ENCODE measurements around the gene CDS1.
"Not testable (repeated sequence)": the region's sequence is repeated elsewhere in the genome, so short reads cannot be mapped to it uniquely, and the experiment has no call there.

Gene CDS1

GRCh38 chr4:84677995-84678394, 95.1 kb downstream of the CDS1 start:
- no peak for DNase-seq (ENCODE audit: extremely low spot score)
- TF ChIP-seq, protein P1, sequence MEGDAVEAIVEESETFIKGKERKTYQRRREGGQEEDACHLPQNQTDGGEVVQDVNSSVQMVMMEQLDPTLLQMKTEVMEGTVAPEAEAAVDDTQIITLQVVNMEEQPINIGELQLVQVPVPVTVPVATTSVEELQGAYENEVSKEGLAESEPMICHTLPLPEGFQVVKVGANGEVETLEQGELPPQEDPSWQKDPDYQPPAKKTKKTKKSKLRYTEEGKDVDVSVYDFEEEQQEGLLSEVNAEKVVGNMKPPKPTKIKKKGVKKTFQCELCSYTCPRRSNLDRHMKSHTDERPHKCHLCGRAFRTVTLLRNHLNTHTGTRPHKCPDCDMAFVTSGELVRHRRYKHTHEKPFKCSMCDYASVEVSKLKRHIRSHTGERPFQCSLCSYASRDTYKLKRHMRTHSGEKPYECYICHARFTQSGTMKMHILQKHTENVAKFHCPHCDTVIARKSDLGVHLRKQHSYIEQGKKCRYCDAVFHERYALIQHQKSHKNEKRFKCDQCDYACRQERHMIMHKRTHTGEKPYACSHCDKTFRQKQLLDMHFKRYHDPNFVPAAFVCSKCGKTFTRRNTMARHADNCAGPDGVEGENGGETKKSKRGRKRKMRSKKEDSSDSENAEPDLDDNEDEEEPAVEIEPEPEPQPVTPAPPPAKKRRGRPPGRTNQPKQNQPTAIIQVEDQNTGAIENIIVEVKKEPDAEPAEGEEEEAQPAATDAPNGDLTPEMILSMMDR (IDR thresholded peaks at IDR 0.05; ENCODE audit: control extremely low read depth, extremely low read depth, low read depth, missing control alignments), result no peak
- POLR2A ChIA-PET, result no interaction called here
- CTCF ChIA-PET, result interaction anchor here (1.3 kb wide), 1 partner anchor 9 kb away, joined by 4 read pairs; no protein-coding TSS in a partner anchor

DNA sequence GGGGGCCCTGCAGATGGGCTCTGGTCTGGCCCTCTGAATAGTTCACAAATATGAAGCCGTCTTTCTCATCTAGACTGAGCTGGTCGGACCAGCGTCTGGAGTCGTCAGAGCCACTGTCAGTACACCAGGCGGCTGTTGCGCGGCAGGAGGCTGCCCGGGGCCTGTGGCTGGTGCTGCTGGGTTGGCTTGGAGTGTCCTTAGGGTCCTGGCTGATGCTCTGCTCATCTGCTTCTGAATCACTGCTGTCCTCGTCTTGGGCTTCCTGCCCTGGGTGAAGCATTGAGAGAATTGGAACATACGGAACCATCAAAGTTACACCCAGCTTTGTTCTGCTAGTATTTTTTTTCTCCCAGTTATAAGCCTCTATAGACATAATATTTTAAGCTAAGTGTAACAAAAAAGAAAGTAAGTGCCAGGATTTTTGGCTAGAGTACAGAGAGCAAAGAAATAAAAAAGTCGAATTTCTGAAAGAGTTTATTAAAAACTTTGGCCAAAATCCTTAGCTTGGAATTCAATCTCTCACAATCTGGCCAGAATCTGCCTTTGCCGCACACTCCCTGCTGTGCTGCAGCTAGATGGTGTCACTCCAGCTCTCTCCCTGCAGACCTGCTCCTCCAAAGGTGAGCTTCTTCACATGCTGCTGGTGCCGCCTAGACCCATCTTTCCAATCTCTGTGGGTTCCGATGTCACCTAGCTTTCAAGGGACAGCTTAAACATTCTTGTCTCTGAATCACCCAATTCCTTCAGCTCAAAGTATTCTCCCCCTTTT, 96.2 kb downstream of the CDS1 start:
- TF ChIP-seq, protein P1 (IDR thresholded peaks at IDR 0.05; ENCODE audit: control extremely low read depth, extremely low read depth, low read depth, missing control alignments), result no peak
- POLR2A ChIA-PET, result no interaction called here
- CTCF ChIA-PET, result interaction anchor here (1.3 kb wide), 2 partner anchors 10 to 25 kb away, joined by 4 to 5 read pairs; no protein-coding TSS in a partner anchor
- DNase-seq (ENCODE audit: extremely low spot score), result no peak

GRCh38 chr4:84680956-84681355, 98.0 kb downstream of the CDS1 start:
- ChIA-PET POLR2A (no interaction called here), CTCF (interaction anchor here (1.4 kb wide), 1 partner anchor 12 kb away, joined by 3 read pairs; no protein-coding TSS in a partner anchor)

DNA sequence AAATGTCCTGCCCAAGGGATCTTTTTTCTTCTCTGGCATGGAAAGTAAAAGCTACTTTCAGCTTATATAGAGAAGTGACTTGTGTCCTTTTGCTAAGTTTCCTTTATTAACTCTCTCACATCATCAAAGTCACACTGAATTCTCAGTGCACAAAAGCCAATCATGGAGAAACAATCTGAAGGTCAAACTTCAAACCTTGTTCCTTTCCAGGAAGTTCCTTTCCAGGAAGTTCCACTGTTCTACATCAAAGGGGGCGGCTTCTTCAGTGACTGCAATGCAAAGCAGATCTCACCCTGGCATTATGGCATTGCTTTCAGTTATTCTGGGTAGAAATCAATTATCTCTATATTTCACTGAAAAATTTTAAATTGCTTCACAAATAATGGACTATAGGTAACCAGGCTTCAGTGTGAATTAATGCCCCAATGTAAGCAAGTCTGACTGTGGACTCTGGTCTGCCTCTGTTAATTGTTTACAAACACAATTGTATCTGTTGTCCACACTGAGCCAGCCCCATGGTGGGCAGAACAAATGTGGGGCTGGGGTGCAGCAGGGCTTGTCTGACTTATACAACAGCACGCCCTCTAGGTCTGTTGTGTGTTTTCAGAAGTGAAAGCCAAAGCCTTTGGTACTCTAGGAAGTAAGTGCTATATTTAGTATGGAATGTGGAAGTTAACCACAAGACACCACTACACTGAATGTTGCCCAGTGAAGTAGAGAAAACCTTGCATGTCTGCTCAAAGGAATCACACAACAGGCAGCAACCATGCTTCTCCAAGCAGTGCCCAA, 98.8 kb downstream of the CDS1 start:
- no peak for DNase-seq (ENCODE audit: extremely low spot score)
- CTCF ChIA-PET, result no interaction called here
- TF ChIP-seq, protein P1 (IDR thresholded peaks at IDR 0.05; ENCODE audit: control extremely low read depth, extremely low read depth, low read depth, missing control alignments), result no peak
- POLR2A ChIA-PET, result no interaction called here

More at GRCh38 chr4:84680956-84681355, 98.0 kb downstream of the CDS1 start:
- DNase-seq (ENCODE audit: extremely low spot score), result no peak
- TF ChIP-seq, protein P1 (IDR thresholded peaks at IDR 0.05; ENCODE audit: control extremely low read depth, extremely low read depth, low read depth, missing control alignments), result no peak

DNA sequence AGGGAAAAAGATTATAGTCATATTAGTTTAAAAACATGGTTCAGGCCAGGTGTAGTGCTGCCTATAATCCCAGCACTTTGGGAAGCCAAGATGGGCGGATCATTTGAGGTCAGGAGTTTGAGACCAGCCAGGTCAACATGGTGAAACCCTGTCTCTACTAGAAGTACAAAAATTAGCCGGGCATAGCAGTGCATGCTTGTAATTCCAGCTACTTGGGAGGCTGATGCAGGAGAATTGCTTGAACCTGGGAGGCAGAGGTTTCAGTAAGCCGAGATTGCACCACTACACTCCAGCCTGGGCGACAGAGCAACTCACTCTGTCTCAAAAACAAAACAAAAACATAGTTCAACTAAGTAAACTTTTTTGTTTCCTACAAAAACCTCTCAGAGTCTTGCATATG, 99.7 kb downstream of the CDS1 start:
- DNase-seq (ENCODE audit: extremely low spot score); POLR2A ChIA-PET: not testable (repeated sequence)
- CTCF ChIA-PET, result interaction anchor here (0.9 kb wide), 1 partner anchor 10 kb away, joined by 3 read pairs; no protein-coding TSS in a partner anchor

DNA sequence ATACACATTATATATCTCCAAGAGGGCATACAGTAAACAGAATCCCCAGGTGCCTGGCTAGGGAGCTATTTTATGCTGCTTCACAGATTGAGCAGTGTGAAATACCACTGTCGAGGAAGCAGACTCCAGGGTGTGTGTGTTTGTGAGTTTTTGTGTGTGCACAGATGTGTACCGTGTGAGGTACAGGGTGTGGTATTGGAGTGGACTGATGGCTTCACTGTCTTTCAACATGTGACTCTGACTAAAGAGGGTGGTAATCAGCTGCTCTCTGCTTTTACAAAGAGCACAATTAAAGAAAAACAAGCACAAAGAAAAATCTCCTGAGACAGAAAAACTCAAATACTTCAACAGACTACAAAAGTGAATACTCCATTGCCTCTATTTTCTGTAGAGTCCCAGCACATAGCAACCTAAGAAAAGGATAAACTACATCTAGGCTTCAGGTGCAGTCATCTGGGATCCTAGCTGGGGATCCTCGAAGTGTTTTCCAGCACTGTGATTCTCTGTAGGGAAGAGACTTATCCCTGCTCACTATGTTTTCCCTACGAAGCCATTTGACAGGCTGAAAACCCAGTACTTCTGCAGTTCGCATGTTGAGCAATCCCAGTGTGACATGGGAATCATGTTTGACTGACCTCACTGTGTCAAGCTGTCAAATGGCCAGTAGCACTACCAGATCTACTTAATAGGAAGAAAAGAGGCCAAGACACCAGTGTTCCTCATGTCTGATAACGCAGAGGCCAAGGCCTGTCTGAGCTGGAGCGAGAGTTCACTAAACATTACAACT, 100.3 kb downstream of the CDS1 start:
- TF ChIP-seq, protein P1 (IDR thresholded peaks at IDR 0.05; ENCODE audit: control extremely low read depth, extremely low read depth, low read depth, missing control alignments), result no peak

More for the DNA sequence above, 100.3 kb downstream of the CDS1 start:
- ChIA-PET CTCF (interaction anchor here (0.9 kb wide), 1 partner anchor 11 kb away, joined by 3 read pairs; no protein-coding TSS in a partner anchor), POLR2A (no interaction called here)
- no peak for DNase-seq (ENCODE audit: extremely low spot score)

Data from GM10248 (cell line).